HCT116 (cell line): ENCODE results near the gene WDR88. TPM values are rescaled to one million over a fixed set of nuclear protein-coding genes. Genes with fewer than 3 reads are reported as not detected.

ENCODE experiments used
- ATAC-seq: fragments of 200-7000 bp; cut with Tn5 transposase; 2 replicates; pipeline ENCODE4 v1.9.1; 2020; ENCODE audit warnings: mild to moderate bottlenecking, moderate library complexity
- BruUV-seq: library from RNA; stranded (reverse); fragments of 400-500 nt; replicated peaks from 2 replicates; lab custom pipeline; 2021; lab: Mats Ljungman, UMichigan
- CTCF ChIA-PET: fragments of 300-600 bp; sonication (Branson Sonifier 250); formaldehyde crosslinking; loops from one replicate; lab custom pipeline; 2021; ENCODE audit warnings: antibody characterized with exemption; lab: Charles Lee
- POLR2A ChIA-PET: fragments of 300-600, 350-600 bp; sonication (Branson Sonifier 250); formaldehyde crosslinking; loops from one replicate; lab custom pipeline; 2021; ENCODE audit warnings: antibody characterized with exemption; lab: Charles Lee
- RAD21 ChIA-PET, 2 experiments: fragments of 300-600 bp; sonication (Branson Sonifier 250); formaldehyde crosslinking; loops; one replicate each; lab custom pipeline; 2023; ENCODE audit warnings: low total read pairs in 2 of 2; ENCODE audit not compliant: uncharacterized antibody in 2 of 2, unreplicated experiment in 2 of 2, low non-redundant PET in 1 of 2; lab: Charles Lee
- DNase-seq: peaks from one replicate; pipeline ENCODE4 v3.0.0-alpha.2; 2010; ENCODE audit warnings: low read depth, low spot score
- H2AFZ ChIP-seq: fragments of 200-600 bp; shearing (Covaris generic), sonication (generic); 2 replicates; pipeline ENCODE4 v1.6.1; 2017; ENCODE audit warnings: low read depth, mixed run types, mixed read lengths, antibody characterized with exemption, low read length; ENCODE audit not compliant: poor library complexity, severe bottlenecking
- H3K27ac ChIP-seq: 2 replicates; pipeline ENCODE4 v1.5.1; 2012; ENCODE audit warnings: low read depth, low read length
- H3K27me3 ChIP-seq: fragments of 200-600 bp; sonication (generic); 2 replicates; pipeline ENCODE4 v1.6.1; 2016; ENCODE audit warnings: mixed run types, low read length, mixed read lengths; ENCODE audit not compliant: insufficient read depth
- H3K36me3 ChIP-seq, 2 experiments: fragments of 200-500 bp in 1 of 2; fragments of 200-600 bp in 1 of 2; sonication (Bioruptor generic) in 1 of 2; sonication (generic) in 1 of 2; 2 replicates each; pipeline versions ENCODE4 v1.5.1 to v1.6.1; 2014 to 2016; ENCODE audit warnings: low read length in 2 of 2, inconsistent platforms in 1 of 2, mixed read lengths in 1 of 2, mixed run types in 1 of 2; ENCODE audit not compliant: insufficient read depth in 2 of 2, control insufficient read depth in 1 of 2
- H3K4me1 ChIP-seq, 2 experiments: fragments of 200-600 bp in 1 of 2; sonication (generic) in 1 of 2; 2 replicates each; pipeline versions ENCODE4 v1.5.1 to v1.6.1; 2012 to 2017; ENCODE audit warnings: low read length in 2 of 2, inconsistent platforms in 1 of 2, mild to moderate bottlenecking in 1 of 2, mixed read lengths in 1 of 2, mixed run types in 1 of 2, moderate library complexity in 1 of 2; ENCODE audit not compliant: insufficient read depth in 2 of 2, control insufficient read depth in 1 of 2
- H3K4me2 ChIP-seq: fragments of 200-600 bp; sonication (generic); 2 replicates; pipeline ENCODE4 v1.6.1; 2017; ENCODE audit warnings: mixed run types, low read length, mixed read lengths
- H3K4me3 ChIP-seq, 2 experiments: fragments of 200-600 bp in 1 of 2; sonication (generic) in 1 of 2; replicated peaks in 1 of 2; 2 replicates each; pipeline ENCODE4 v1.5.1; 2011 to 2016; ENCODE audit warnings: low read length in 2 of 2, control low read depth in 1 of 2, low read depth in 1 of 2, mild to moderate bottlenecking in 1 of 2, mixed read lengths in 1 of 2, mixed run types in 1 of 2
- H3K79me2 ChIP-seq: fragments of 200-600 bp; sonication (generic); 2 replicates; pipeline ENCODE4 v1.6.1; 2017; ENCODE audit warnings: mild to moderate bottlenecking, mixed run types, low read length, moderate library complexity, mixed read lengths; ENCODE audit not compliant: insufficient read depth
- H3K9ac ChIP-seq: fragments of 200-600 bp; sonication (generic); 2 replicates; pipeline ENCODE4 v1.6.1; 2016; ENCODE audit warnings: low read length, mixed read lengths
- H3K9me2 ChIP-seq: fragments of 200-600 bp; sonication (generic), shearing (Covaris generic); 2 replicates; pipeline ENCODE4 v1.6.1; 2017; ENCODE audit warnings: mixed run types, mild to moderate bottlenecking, moderate library complexity; ENCODE audit not compliant: insufficient read depth
- H3K9me3 ChIP-seq, 2 experiments: fragments of 200-500 bp in 1 of 2; fragments of 200-600 bp in 1 of 2; sonication (Bioruptor generic) in 1 of 2; sonication (generic) in 1 of 2; 2 replicates each; pipeline ENCODE4 v1.6.1; 2014 to 2017; ENCODE audit warnings: low read length in 2 of 2, mixed read lengths in 2 of 2, inconsistent platforms in 1 of 2, low read depth in 1 of 2, mild to moderate bottlenecking in 1 of 2, mixed run types in 1 of 2, moderate library complexity in 1 of 2; ENCODE audit not compliant: control insufficient read depth in 1 of 2, insufficient read depth in 1 of 2
- H4K20me1 ChIP-seq: fragments of 200-600 bp; sonication (generic), shearing (Covaris generic); 2 replicates; pipeline ENCODE4 v1.6.1; 2017; ENCODE audit warnings: mixed run types, mild to moderate bottlenecking, moderate library complexity; ENCODE audit not compliant: insufficient read depth
- CBX3 ChIP-seq: IDR thresholded peaks from 2 replicates; pipeline ENCODE4 v1.6.1; 2012; ENCODE audit warnings: low read depth
- CEBPB ChIP-seq: IDR thresholded peaks from 2 replicates; pipeline ENCODE4 v1.6.1; 2012; ENCODE audit warnings: low read depth
- EGR1 ChIP-seq: IDR thresholded peaks from 2 replicates; pipeline ENCODE4 v1.6.1; 2012; ENCODE audit warnings: low read depth
- ELF1 ChIP-seq: IDR thresholded peaks from 2 replicates; pipeline ENCODE4 v1.6.1; 2012; ENCODE audit warnings: low read depth, borderline replicate concordance
- EZH2 ChIP-seq: fragments of 200-600 bp; sonication (generic); IDR thresholded peaks from 2 replicates; pipeline ENCODE4 v1.6.1; 2017; ENCODE audit warnings: antibody characterized with exemption, mixed run types
- JUND ChIP-seq: IDR thresholded peaks from 2 replicates; pipeline ENCODE4 v1.6.1; 2012
- POLR2A ChIP-seq: IDR thresholded peaks from 2 replicates; pipeline ENCODE4 v1.7.0; 2011; ENCODE audit warnings: borderline replicate concordance; ENCODE audit not compliant: insufficient read depth, insufficient read length; ENCODE audit errors: extremely low read depth
- POLR2AphosphoS5 ChIP-seq: IDR thresholded peaks from 2 replicates; pipeline ENCODE4 v1.6.1; 2011; ENCODE audit warnings: mild to moderate bottlenecking, low read depth, low read length, moderate library complexity
- RAD21 ChIP-seq: IDR thresholded peaks from 2 replicates; pipeline ENCODE4 v1.6.1; 2012; ENCODE audit warnings: low read depth, mild to moderate bottlenecking
- SIN3A ChIP-seq: IDR thresholded peaks from 2 replicates; pipeline ENCODE4 v1.6.1; 2012; ENCODE audit warnings: low read depth
- SP1 ChIP-seq: IDR thresholded peaks from 2 replicates; pipeline ENCODE4 v1.6.1; 2012; ENCODE audit warnings: low read depth
- SRF ChIP-seq: IDR thresholded peaks from 2 replicates; pipeline ENCODE4 v1.6.1; 2012; ENCODE audit warnings: low read depth
- TCF7L2 ChIP-seq: IDR thresholded peaks from 2 replicates; pipeline ENCODE4 v1.7.0; 2011; ENCODE audit warnings: borderline replicate concordance, inconsistent platforms; ENCODE audit not compliant: insufficient read depth, insufficient read length; ENCODE audit errors: extremely low read depth
- intact Hi-C: fragments of 100-400 bp; cut with micrococcal nuclease; formaldehyde crosslinking; loops from 2 replicates; pipeline ENCODE4 v1.10.0; 2022
- total RNA-seq: library from RNA; stranded (reverse); gene quantifications from one replicate; pipeline ENCODE4 v1.2.1, GENCODE V29; 2021; ENCODE audit not compliant: unreplicated experiment
- TF ChIP-seq, protein P1 (sequence below): IDR thresholded peaks from 2 replicates; pipeline ENCODE4 v1.6.1; 2011; ENCODE audit warnings: mild to moderate bottlenecking, low read length, moderate library complexity; ENCODE audit not compliant: insufficient replicate concordance; ENCODE audit errors: extremely low read depth
- TF ChIP-seq, protein P2 (sequence below), 3 experiments: fragments of 200-600 bp in 1 of 3; sonication (generic) in 1 of 3; IDR thresholded peaks in 2 of 3; conservative IDR thresholded peaks in 1 of 3; 2 replicates each; pipeline ENCODE4 v1.5.1; 2012 to 2017; ENCODE audit warnings: low read depth in 2 of 3, low read length in 2 of 3, antibody characterized with exemption in 1 of 3, borderline replicate concordance in 1 of 3, control low read depth in 1 of 3, mild to moderate bottlenecking in 1 of 3, mixed read lengths in 1 of 3, mixed run types in 1 of 3, moderate library complexity in 1 of 3; ENCODE audit not compliant: insufficient read depth in 1 of 3
- TF ChIP-seq, protein P3 (sequence below): IDR thresholded peaks from 2 replicates; pipeline ENCODE4 v1.6.1; 2012
- TF ChIP-seq, protein P4 (sequence below): IDR thresholded peaks from 2 replicates; pipeline ENCODE4 v1.6.1; 2012
- TF ChIP-seq, protein P5 (sequence below): IDR thresholded peaks from 2 replicates; pipeline ENCODE4 v1.6.1; 2012; ENCODE audit warnings: low read depth

Gene WDR88
- total RNA-seq, 1 experiment from 2014 or later: not detected

DNA sequence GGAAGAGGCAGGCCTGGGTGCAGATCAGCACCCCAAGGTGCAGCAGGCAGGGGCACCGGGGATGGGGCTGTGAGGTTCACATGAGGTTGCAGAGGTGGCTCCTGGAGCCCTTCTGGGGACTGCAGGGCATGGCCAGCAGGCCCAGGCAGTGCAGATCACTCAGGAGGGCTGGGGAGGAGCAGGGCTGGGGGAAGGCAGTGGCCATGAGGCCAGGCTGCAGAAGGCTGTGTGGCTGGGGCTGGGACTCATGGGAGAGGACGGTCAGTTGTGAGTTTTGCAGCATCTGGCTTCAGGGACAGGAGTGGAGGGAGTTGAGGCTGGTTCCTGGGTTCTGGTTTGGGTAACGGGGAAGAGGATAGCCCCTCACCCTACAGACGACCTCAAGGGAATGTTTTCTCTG lies 7.3 kb downstream of the WDR88 start:
- Histone ChIP-seq H3K9ac (no peak overlapping the region), H3K27ac (no peak overlapping the region; the same call in 1 of the 2 replicates), H3K9me3 (no peaks in the 10 kb centered on the region), H3K79me2 (no peaks in the 10 kb centered on the region), H3K36me3 (no peaks in the 10 kb centered on the region), H3K4me3 (no peak overlapping the region), H3K4me2 (no peak overlapping the region), H3K9me2 (no peaks in the 10 kb centered on the region), H2AFZ (no peak overlapping the region), H3K27me3 (no peaks in the 10 kb centered on the region), H4K20me1 (no peaks in the 10 kb centered on the region), H3K4me1 (peaks cover 6 to 14% of the 10 kb centered on the region in 2 experiments)
- ATAC-seq: no peak
- TF ChIP-seq SRF: no peak
- TF ChIP-seq CEBPB: no peak
- TF ChIP-seq, protein P1, sequence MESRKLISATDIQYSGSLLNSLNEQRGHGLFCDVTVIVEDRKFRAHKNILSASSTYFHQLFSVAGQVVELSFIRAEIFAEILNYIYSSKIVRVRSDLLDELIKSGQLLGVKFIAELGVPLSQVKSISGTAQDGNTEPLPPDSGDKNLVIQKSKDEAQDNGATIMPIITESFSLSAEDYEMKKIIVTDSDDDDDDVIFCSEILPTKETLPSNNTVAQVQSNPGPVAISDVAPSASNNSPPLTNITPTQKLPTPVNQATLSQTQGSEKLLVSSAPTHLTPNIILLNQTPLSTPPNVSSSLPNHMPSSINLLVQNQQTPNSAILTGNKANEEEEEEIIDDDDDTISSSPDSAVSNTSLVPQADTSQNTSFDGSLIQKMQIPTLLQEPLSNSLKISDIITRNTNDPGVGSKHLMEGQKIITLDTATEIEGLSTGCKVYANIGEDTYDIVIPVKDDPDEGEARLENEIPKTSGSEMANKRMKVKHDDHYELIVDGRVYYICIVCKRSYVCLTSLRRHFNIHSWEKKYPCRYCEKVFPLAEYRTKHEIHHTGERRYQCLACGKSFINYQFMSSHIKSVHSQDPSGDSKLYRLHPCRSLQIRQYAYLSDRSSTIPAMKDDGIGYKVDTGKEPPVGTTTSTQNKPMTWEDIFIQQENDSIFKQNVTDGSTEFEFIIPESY: no peak
- TF ChIP-seq JUND: no peak
- no peak for TF ChIP-seq CBX3
- TF ChIP-seq, protein P2, sequence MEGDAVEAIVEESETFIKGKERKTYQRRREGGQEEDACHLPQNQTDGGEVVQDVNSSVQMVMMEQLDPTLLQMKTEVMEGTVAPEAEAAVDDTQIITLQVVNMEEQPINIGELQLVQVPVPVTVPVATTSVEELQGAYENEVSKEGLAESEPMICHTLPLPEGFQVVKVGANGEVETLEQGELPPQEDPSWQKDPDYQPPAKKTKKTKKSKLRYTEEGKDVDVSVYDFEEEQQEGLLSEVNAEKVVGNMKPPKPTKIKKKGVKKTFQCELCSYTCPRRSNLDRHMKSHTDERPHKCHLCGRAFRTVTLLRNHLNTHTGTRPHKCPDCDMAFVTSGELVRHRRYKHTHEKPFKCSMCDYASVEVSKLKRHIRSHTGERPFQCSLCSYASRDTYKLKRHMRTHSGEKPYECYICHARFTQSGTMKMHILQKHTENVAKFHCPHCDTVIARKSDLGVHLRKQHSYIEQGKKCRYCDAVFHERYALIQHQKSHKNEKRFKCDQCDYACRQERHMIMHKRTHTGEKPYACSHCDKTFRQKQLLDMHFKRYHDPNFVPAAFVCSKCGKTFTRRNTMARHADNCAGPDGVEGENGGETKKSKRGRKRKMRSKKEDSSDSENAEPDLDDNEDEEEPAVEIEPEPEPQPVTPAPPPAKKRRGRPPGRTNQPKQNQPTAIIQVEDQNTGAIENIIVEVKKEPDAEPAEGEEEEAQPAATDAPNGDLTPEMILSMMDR (IDR thresholded peaks at IDR 0.05 in 2 of 3, conservative IDR thresholded peaks at IDR 0.05 in 1 of 3; ENCODE audit: borderline replicate concordance in 1 of 3, insufficient read depth in 1 of 3, low read depth in 2 of 3, low read length in 2 of 3): no peak
- TF ChIP-seq, protein P3, sequence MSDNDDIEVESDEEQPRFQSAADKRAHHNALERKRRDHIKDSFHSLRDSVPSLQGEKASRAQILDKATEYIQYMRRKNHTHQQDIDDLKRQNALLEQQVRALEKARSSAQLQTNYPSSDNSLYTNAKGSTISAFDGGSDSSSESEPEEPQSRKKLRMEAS: no peak
- no peak for TF ChIP-seq SIN3A
- TF ChIP-seq SP1: no peak
- TF ChIP-seq TCF7L2: no peak
- no peak for TF ChIP-seq EZH2
- TF ChIP-seq RAD21: no peak
- TF ChIP-seq, protein P4, sequence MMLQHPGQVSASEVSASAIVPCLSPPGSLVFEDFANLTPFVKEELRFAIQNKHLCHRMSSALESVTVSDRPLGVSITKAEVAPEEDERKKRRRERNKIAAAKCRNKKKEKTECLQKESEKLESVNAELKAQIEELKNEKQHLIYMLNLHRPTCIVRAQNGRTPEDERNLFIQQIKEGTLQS: no peak
- no peak for TF ChIP-seq POLR2AphosphoS5
- no peak for TF ChIP-seq POLR2A
- TF ChIP-seq ELF1: no peak
- TF ChIP-seq, protein P5, sequence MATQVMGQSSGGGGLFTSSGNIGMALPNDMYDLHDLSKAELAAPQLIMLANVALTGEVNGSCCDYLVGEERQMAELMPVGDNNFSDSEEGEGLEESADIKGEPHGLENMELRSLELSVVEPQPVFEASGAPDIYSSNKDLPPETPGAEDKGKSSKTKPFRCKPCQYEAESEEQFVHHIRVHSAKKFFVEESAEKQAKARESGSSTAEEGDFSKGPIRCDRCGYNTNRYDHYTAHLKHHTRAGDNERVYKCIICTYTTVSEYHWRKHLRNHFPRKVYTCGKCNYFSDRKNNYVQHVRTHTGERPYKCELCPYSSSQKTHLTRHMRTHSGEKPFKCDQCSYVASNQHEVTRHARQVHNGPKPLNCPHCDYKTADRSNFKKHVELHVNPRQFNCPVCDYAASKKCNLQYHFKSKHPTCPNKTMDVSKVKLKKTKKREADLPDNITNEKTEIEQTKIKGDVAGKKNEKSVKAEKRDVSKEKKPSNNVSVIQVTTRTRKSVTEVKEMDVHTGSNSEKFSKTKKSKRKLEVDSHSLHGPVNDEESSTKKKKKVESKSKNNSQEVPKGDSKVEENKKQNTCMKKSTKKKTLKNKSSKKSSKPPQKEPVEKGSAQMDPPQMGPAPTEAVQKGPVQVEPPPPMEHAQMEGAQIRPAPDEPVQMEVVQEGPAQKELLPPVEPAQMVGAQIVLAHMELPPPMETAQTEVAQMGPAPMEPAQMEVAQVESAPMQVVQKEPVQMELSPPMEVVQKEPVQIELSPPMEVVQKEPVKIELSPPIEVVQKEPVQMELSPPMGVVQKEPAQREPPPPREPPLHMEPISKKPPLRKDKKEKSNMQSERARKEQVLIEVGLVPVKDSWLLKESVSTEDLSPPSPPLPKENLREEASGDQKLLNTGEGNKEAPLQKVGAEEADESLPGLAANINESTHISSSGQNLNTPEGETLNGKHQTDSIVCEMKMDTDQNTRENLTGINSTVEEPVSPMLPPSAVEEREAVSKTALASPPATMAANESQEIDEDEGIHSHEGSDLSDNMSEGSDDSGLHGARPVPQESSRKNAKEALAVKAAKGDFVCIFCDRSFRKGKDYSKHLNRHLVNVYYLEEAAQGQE: no peak
- no peak for TF ChIP-seq EGR1
- ChIA-PET RAD21 (interaction anchor here (0.7 to 1.3 kb wide), 3 partner anchors 22 to 168 kb away, joined by 3 read pairs; partner anchors contain the start of gene CEP89 (in 1 of the 2)), POLR2A (no interaction called here), CTCF (no interaction called here)
- BruUV-seq: no TSS peak
- intact Hi-C loops: no loop called here
- DNase-seq: no peak
